ENCODE data around the gene TNXB. TPM values are rescaled to one million over a fixed set of nuclear protein-coding genes. Genes with fewer than 3 reads are reported as not detected.
"Not testable (repeated sequence)": the region's sequence is repeated elsewhere in the genome, so short reads cannot be mapped to it uniquely, and the experiment has no call there.

Gene TNXB
- total RNA-seq, 1 experiment from 2014 or later: 2.7 TPM

DNA sequence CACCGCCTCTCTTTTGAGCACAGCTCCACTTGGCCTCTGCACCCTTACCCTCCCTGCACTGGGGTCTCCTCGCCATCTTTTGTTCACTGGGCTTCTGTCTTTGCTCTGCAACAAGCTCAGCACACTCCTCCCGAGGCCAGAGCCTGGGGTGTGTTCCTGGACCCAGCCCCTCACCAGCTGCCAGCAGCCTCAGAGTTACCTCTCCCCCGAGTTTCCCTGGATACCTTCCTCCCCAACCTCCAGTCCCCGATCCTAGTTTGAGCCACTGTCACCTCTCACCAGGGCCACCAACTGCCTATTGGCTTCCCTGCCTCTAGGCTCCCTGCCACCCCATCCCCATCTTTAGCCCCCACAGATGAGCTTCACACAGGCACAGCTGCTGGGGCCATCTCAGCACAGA lies 58.6 kb downstream of the TNXB start:
- Mint-ChIP-seq H3K27ac (ENCODE audit: unreplicated experiment) (no peak overlapping the region), H3K4me1 (ENCODE audit: low read depth, unreplicated experiment) (no peaks in the 10 kb centered on the region), H3K36me3 (ENCODE audit: insufficient read depth, unreplicated experiment) (no peaks in the 10 kb centered on the region), H3K27me3 (ENCODE audit: insufficient read depth, unreplicated experiment) (no peaks in the 10 kb centered on the region), H3K9me3 (ENCODE audit: unreplicated experiment) (no peaks in the 10 kb centered on the region), H3K4me3 (ENCODE audit: unreplicated experiment) (no peak overlapping the region)
- CTCF ChIA-PET: no interaction called here
- no peaks in the 10 kb centered on the region for H3K9me3 ChIP-seq
- intact Hi-C loops (cut with micrococcal nuclease; ENCODE audit: unreplicated experiment): no loop called here
- H3K4me3 ChIP-seq (ENCODE audit: low read depth, low read length): no peak overlapping the region
- no TSS peak for BruUV-seq (replicated peaks)
- POLR2A ChIA-PET: no interaction called here
- no peak for DNase-seq
- no peaks in the 10 kb centered on the region for H3K27me3 ChIP-seq (replicated peaks; ENCODE audit: control insufficient read depth, insufficient read depth, low read length)
- peaks cover 7% of the 10 kb centered on the region for H3K4me1 ChIP-seq
- no peaks in the 10 kb centered on the region for H3K36me3 ChIP-seq (ENCODE audit: control insufficient read depth, insufficient read depth, low read length)
- TF ChIP-seq, protein P1, sequence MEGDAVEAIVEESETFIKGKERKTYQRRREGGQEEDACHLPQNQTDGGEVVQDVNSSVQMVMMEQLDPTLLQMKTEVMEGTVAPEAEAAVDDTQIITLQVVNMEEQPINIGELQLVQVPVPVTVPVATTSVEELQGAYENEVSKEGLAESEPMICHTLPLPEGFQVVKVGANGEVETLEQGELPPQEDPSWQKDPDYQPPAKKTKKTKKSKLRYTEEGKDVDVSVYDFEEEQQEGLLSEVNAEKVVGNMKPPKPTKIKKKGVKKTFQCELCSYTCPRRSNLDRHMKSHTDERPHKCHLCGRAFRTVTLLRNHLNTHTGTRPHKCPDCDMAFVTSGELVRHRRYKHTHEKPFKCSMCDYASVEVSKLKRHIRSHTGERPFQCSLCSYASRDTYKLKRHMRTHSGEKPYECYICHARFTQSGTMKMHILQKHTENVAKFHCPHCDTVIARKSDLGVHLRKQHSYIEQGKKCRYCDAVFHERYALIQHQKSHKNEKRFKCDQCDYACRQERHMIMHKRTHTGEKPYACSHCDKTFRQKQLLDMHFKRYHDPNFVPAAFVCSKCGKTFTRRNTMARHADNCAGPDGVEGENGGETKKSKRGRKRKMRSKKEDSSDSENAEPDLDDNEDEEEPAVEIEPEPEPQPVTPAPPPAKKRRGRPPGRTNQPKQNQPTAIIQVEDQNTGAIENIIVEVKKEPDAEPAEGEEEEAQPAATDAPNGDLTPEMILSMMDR (IDR thresholded peaks at IDR 0.05; ENCODE audit: insufficient read depth in 1 of 2, low read depth in 1 of 2, low read length in 1 of 2, severe bottlenecking in 1 of 2, unreplicated experiment in 1 of 2): no peak

DNA sequence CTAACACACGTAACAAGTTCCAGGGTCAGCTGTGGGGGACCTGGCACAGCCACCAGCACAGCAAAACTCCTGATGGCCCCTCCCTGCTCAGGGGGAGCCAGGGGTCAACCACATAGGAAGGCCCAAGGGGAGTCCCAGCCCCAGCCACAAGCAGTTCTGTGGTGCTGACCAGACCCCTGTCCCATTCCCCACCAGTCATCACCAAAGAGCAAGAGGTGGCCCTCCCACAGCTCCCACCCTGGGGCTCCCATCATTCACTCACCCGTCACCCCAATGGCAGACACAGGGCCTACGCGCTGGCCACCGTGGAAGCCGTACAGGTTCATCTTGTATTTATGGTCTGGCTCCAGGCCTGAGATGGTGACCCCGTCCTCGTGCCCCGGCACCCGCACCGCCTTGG lies 59.4 kb downstream of the TNXB start:
- H3K9me3 ChIP-seq; H3K36me3 Mint-ChIP-seq (ENCODE audit: insufficient read depth, unreplicated experiment); H3K36me3 ChIP-seq (ENCODE audit: control insufficient read depth, insufficient read depth, low read length); BruUV-seq (replicated peaks); H3K4me3 Mint-ChIP-seq (ENCODE audit: unreplicated experiment); H3K4me3 ChIP-seq (ENCODE audit: low read depth, low read length); POLR2A ChIA-PET; intact Hi-C loops (cut with micrococcal nuclease; ENCODE audit: unreplicated experiment); H3K4me1 ChIP-seq; CTCF ChIA-PET; H3K9me3 Mint-ChIP-seq (ENCODE audit: unreplicated experiment); DNase-seq; H3K4me1 Mint-ChIP-seq (ENCODE audit: low read depth, unreplicated experiment); H3K27ac Mint-ChIP-seq (ENCODE audit: unreplicated experiment); H3K27me3 Mint-ChIP-seq (ENCODE audit: insufficient read depth, unreplicated experiment); H3K27me3 ChIP-seq (replicated peaks; ENCODE audit: control insufficient read depth, insufficient read depth, low read length): not testable (repeated sequence)

DNA sequence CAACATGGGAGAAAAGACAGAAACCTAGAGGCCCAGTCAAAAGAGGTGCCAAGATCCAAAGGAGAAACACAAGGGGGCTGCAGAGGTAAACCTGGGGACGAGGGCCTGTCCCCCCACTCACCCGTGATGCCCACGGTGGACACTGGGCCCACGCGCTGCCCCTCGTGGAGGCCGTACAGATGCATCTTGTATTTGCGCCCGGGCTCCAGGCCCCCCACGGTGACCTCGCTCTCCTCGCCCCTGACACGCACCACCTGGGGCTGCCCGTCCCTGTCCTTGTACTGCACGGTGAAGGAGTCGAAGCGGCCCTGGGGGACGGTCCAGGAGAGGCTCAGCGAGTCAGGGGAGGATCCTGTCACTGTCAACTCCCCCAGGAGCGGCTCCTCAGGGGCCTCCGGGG lies 60.0 kb downstream of the TNXB start:
- H3K27ac Mint-ChIP-seq (ENCODE audit: unreplicated experiment); POLR2A ChIA-PET; intact Hi-C loops (cut with micrococcal nuclease; ENCODE audit: unreplicated experiment); H3K4me1 Mint-ChIP-seq (ENCODE audit: low read depth, unreplicated experiment); H3K27me3 Mint-ChIP-seq (ENCODE audit: insufficient read depth, unreplicated experiment); H3K27me3 ChIP-seq (replicated peaks; ENCODE audit: control insufficient read depth, insufficient read depth, low read length); H3K4me1 ChIP-seq; H3K9me3 Mint-ChIP-seq (ENCODE audit: unreplicated experiment); H3K9me3 ChIP-seq; BruUV-seq (replicated peaks); H3K4me3 Mint-ChIP-seq (ENCODE audit: unreplicated experiment); H3K36me3 ChIP-seq (ENCODE audit: control insufficient read depth, insufficient read depth, low read length); DNase-seq; H3K4me3 ChIP-seq (ENCODE audit: low read depth, low read length); H3K36me3 Mint-ChIP-seq (ENCODE audit: insufficient read depth, unreplicated experiment); CTCF ChIA-PET: not testable (repeated sequence)

DNA sequence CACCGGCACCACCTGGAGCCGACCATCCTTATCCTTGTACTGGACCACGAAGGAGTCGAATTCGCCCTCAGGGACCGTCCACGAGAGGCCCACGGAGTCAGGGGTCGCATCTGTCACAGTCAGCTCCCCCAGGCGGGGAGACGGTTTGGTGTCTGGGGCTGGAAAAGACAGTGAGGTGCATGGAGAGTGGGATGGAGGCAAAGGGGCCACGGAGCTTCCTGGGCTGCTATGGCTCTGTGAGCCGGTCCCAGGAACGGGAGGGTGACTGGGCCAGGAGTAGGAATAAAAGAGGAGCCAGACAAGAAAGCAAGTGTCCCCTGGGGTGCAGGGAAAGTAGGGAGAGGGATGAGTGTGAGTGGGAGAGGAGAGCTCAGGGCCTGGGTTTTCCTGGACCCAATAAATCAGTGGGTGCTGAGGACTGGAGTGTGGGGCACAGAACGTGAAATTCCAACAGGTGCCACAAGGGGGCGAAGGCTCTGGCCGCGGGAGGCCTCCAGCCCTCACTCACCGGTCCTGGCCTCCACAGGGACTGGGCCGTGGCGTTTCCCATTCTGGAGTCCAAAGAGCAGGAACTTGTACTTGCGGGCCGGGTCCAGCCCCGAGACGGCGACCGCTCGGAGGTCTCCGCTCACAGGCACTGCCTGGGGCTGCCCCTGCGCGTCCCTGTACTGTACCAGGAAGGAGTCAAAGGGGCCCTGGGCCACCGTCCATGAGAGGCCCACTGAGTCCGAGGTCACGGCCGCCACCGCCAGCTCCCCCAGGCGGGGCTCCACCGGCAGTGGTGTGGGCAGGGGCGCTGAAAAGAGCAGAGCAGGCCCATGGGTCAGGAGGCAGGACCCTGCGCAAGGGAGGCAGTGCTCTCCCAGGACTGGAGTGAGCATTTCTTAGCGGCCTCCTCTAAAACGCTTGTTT lies 61.0 kb downstream of the TNXB start:
- no peaks in the 10 kb centered on the region for H3K36me3 Mint-ChIP-seq (ENCODE audit: insufficient read depth, unreplicated experiment)

More for the DNA sequence above, 61.0 kb downstream of the TNXB start:
- Histone ChIP-seq H3K36me3 (ENCODE audit: control insufficient read depth, insufficient read depth, low read length) (no peaks in the 10 kb centered on the region), H3K27me3 (replicated peaks; ENCODE audit: control insufficient read depth, insufficient read depth, low read length) (no peaks in the 10 kb centered on the region), H3K9me3 (no peaks in the 10 kb centered on the region), H3K4me1 (peaks cover 7% of the 10 kb centered on the region), H3K4me3 (ENCODE audit: low read depth, low read length) (no peak overlapping the region)
- DNase-seq: peak; percentile 66 to 75
- TF ChIP-seq, protein P1 (IDR thresholded peaks at IDR 0.05; ENCODE audit: insufficient read depth in 1 of 2, low read depth in 1 of 2, low read length in 1 of 2, severe bottlenecking in 1 of 2, unreplicated experiment in 1 of 2): peak; percentile 73 to 83
- Mint-ChIP-seq H3K9me3 (ENCODE audit: unreplicated experiment) (no peaks in the 10 kb centered on the region), H3K4me3 (ENCODE audit: unreplicated experiment) (no peak overlapping the region), H3K27ac (ENCODE audit: unreplicated experiment) (no peak overlapping the region), H3K4me1 (ENCODE audit: low read depth, unreplicated experiment) (no peaks in the 10 kb centered on the region), H3K27me3 (ENCODE audit: insufficient read depth, unreplicated experiment) (no peaks in the 10 kb centered on the region)
- intact Hi-C loops (cut with micrococcal nuclease; ENCODE audit: unreplicated experiment): no loop called here
- no TSS peak for BruUV-seq (replicated peaks)
- POLR2A ChIA-PET: no interaction called here
- CTCF ChIA-PET: interaction anchor here (1.0 to 1.4 kb wide), 2 partner anchors 71 to 80 kb away, joined by 3 read pairs; partner anchors contain the start of gene ATF6B

Measured in Caco-2 (cell line).